ENCODE measurements around the gene HAP1. TPM values are rescaled to one million over a fixed set of nuclear protein-coding genes. Genes with fewer than 3 reads are reported as not detected.

The HAP1 gene
- total and polyA plus RNA-seq, 2 of the 8 experiments (the other 6 are each of a cell fraction or from before 2014, with no cell fraction given): 2.3 to 3.6 TPM

GRCh38 chr17:41686281-41686680, 48.2 kb downstream of the HAP1 start:
- Histone ChIP-seq H3K18ac (ENCODE audit: extremely low read depth, low read length) (no peak overlapping the region), H3K4me3 (ENCODE audit: extremely low read depth in 1 of 4, insufficient read depth in 2 of 4, low read depth in 3 of 4, low read length in 4 of 4) (no peak overlapping the region), H3K79me2 (ENCODE audit: control insufficient read depth in 1 of 2, insufficient read depth in 2 of 2, low read length in 2 of 2) (peaks cover 0 to 16% of the 10 kb centered on the region in 2 experiments; a peak in 3 of 4 replicates), H3K14ac (ENCODE audit: insufficient read length) (no peak overlapping the region), H3K4me2 (ENCODE audit: insufficient read depth in 1 of 2, low read depth in 2 of 2, low read length in 2 of 2) (no peak overlapping the region), H3K9me3 (ENCODE audit: insufficient read depth in 2 of 2, low read depth in 1 of 2, low read length in 1 of 2) (no peaks in the 10 kb centered on the region), H3K4me1 (replicated peaks in 1 of 4; ENCODE audit: control insufficient read depth in 3 of 4, insufficient read depth in 4 of 4, low read length in 3 of 4) (peaks cover 0 to 3% (median 2%) of the 10 kb centered on the region in 4 experiments; a peak in 4 of 7 replicates), H2BK20ac (ENCODE audit: low read length) (no peak overlapping the region), H4K20me1 (replicated peaks in 1 of 2; ENCODE audit: control insufficient read depth in 1 of 2, insufficient read depth in 2 of 2, low read length in 2 of 2) (peaks cover 8 to 15% of the 10 kb centered on the region in 2 experiments), H2AK5ac (ENCODE audit: low read depth, low read length) (0 out of 2 replicates have a peak overlapping the region, but pooled peaks have one; percentile 65), H4K91ac (replicated peaks; ENCODE audit: insufficient read length, low read length) (no peak overlapping the region), H2BK120ac (replicated peaks; ENCODE audit: low read depth, low read length) (no peak overlapping the region), H2AFZ (ENCODE audit: low read length) (no peak overlapping the region), H3K27me3 (replicated peaks in 1 of 4; ENCODE audit: control insufficient read depth in 3 of 4, extremely low read depth in 1 of 4, insufficient read depth in 3 of 4, low read length in 3 of 4) (no peaks in the 10 kb centered on the region), H2BK15ac (ENCODE audit: low read length) (no peak overlapping the region), H2BK12ac (ENCODE audit: low read depth, low read length) (no peak overlapping the region), H4K5ac (ENCODE audit: insufficient read length, low read depth, low read length) (no peak overlapping the region), H3K56ac (replicated peaks; ENCODE audit: insufficient read length, low read depth, low read length) (no peak overlapping the region), H3K23ac (ENCODE audit: insufficient read length) (no peak overlapping the region), H3K27ac (ENCODE audit: low read depth, low read length) (no peak overlapping the region), H3K4ac (replicated peaks; ENCODE audit: insufficient read length, low read depth, low read length) (no peak overlapping the region), H4K8ac (ENCODE audit: extremely low read depth, insufficient read depth, low read length) (no peak overlapping the region), H3K79me1 (ENCODE audit: low read depth, low read length) (no peaks in the 10 kb centered on the region), H3K36me3 (ENCODE audit: control insufficient read depth in 2 of 4, insufficient read depth in 4 of 4, low read length in 3 of 4) (peaks cover 15 to 19% (median 17%) of the 10 kb centered on the region in 4 experiments), H3K23me2 (ENCODE audit: low read depth, low read length) (peaks cover 7% of the 10 kb centered on the region), H3K9ac (replicated peaks in 1 of 4; ENCODE audit: extremely low read depth in 1 of 4, low read depth in 3 of 4, low read length in 3 of 4) (no peak overlapping the region), H2BK5ac (ENCODE audit: low read depth, low read length) (no peak overlapping the region)
- ChIA-PET POLR2A (ENCODE audit: partially characterized antibody) (interaction anchor here (0.6 to 2.2 kb wide), 3 partner anchors 11 to 158 kb away, joined by 3 to 6 read pairs (median 3); partner anchors contain the start of gene KRT19), CTCF (ENCODE audit: partially characterized antibody) (interaction anchor here (1.1 to 1.5 kb wide), 2 partner anchors 16 to 18 kb away, joined by 4 to 6 read pairs; no protein-coding TSS in a partner anchor)
- FAIRE-seq (no peak), DNase-seq (ENCODE audit: low read depth in 1 of 2, low spot score in 2 of 2) (no peak)
- TF ChIP-seq PHF8 (conservative IDR thresholded peaks at IDR 0.05; ENCODE audit: low read depth, low read length) (no peak), BRCA1 (IDR thresholded peaks at IDR 0.05; ENCODE audit: low read depth, low read length) (no peak), MAX (IDR thresholded peaks at IDR 0.05) (no peak), CHD1 (IDR thresholded peaks at IDR 0.05; ENCODE audit: low read depth, low read length) (no peak)
- 87% methylated on average over 4 of the region's 4 CpGs; no CpG with 5 or more reads in 1 of the 2 experiments for WGBS, 2 experiments (ENCODE audit: extremely low coverage in 1 of 2, insufficient coverage in 1 of 2, insufficient read length in 1 of 2, insufficient replicate concordance in 2 of 2, low coverage in 1 of 2, low lambda C conversion rate in 2 of 2, missing lambda C conversion rate in 1 of 2)

Data from H1 (cell line).